H9 (cell line): ENCODE measurements around the gene MPC1. TPM values are rescaled to one million over a fixed set of nuclear protein-coding genes. Genes with fewer than 3 reads are reported as not detected.
"Not testable (repeated sequence)": the region's sequence is repeated elsewhere in the genome, so short reads cannot be mapped to it uniquely, and the experiment has no call there.

Experiments
- DNase-seq: peaks from one replicate; pipeline ENCODE4 v3.0.0-alpha.2; 2017
- H2AFZ ChIP-seq: one replicate; pipeline ENCODE4 v1.6.1; 2013; ENCODE audit warnings: mild to moderate bottlenecking, low read length, control low read depth, moderate library complexity
- H2AK5ac ChIP-seq: 2 replicates; pipeline ENCODE4 v1.6.1; 2013; ENCODE audit warnings: low read length, control low read depth, mixed read lengths; ENCODE audit not compliant: insufficient read length
- H2BK120ac ChIP-seq: one replicate; pipeline ENCODE4 v1.6.1; 2013; ENCODE audit warnings: low read depth, mild to moderate bottlenecking, low read length, control low read depth, inconsistent platforms; ENCODE audit not compliant: poor library complexity, severe bottlenecking
- H2BK12ac ChIP-seq: 2 replicates; pipeline ENCODE4 v1.6.1; 2013; ENCODE audit warnings: low read length, control low read depth, mixed read lengths, low read depth; ENCODE audit not compliant: insufficient read length
- H2BK15ac ChIP-seq: 2 replicates; pipeline ENCODE4 v1.6.1; 2013; ENCODE audit warnings: low read depth, low read length, control low read depth
- H2BK20ac ChIP-seq: one replicate; pipeline ENCODE4 v1.6.1; 2013; ENCODE audit warnings: low read depth, mild to moderate bottlenecking, low read length, control low read depth, inconsistent platforms; ENCODE audit not compliant: poor library complexity, severe bottlenecking
- H2BK5ac ChIP-seq: 2 replicates; pipeline ENCODE4 v1.6.1; 2013; ENCODE audit warnings: low read length, control low read depth, mixed read lengths; ENCODE audit not compliant: insufficient read length
- H3K14ac ChIP-seq: 2 replicates; pipeline ENCODE4 v1.6.1; 2013; ENCODE audit warnings: low read length, control low read depth; ENCODE audit not compliant: insufficient read depth
- H3K18ac ChIP-seq: 2 replicates; pipeline ENCODE4 v1.6.1; 2013; ENCODE audit warnings: low read depth, mild to moderate bottlenecking, mixed read lengths, low read length, control low read depth; ENCODE audit not compliant: insufficient read length
- H3K23ac ChIP-seq: 2 replicates; pipeline ENCODE4 v1.6.1; 2013; ENCODE audit warnings: low read length, control low read depth, mixed read lengths, low read depth; ENCODE audit not compliant: insufficient read length
- H3K23me2 ChIP-seq: 2 replicates; pipeline ENCODE4 v1.6.1; 2013; ENCODE audit warnings: low read depth, mild to moderate bottlenecking, mixed read lengths, low read length, control low read depth; ENCODE audit not compliant: insufficient read length, poor library complexity, severe bottlenecking
- H3K27ac ChIP-seq: 2 replicates; pipeline ENCODE4 v1.5.1; 2013; ENCODE audit warnings: low read length, control low read depth, mixed read lengths, low read depth; ENCODE audit not compliant: insufficient read length
- H3K27me3 ChIP-seq: 2 replicates; pipeline ENCODE4 v1.6.1; 2013; ENCODE audit warnings: low read length, control low read depth, inconsistent platforms; ENCODE audit not compliant: insufficient read depth
- H3K4ac ChIP-seq: 2 replicates; pipeline ENCODE4 v1.6.1; 2013; ENCODE audit warnings: low read depth, mild to moderate bottlenecking, control low read depth, inconsistent platforms, low read length, moderate library complexity
- H3K4me1 ChIP-seq: 2 replicates; pipeline ENCODE4 v1.6.1; 2013; ENCODE audit warnings: low read length, control low read depth, inconsistent platforms; ENCODE audit not compliant: insufficient read depth
- H3K4me2 ChIP-seq: 2 replicates; pipeline ENCODE4 v1.6.1; 2013; ENCODE audit warnings: low read length, control low read depth, mixed read lengths; ENCODE audit not compliant: insufficient read length, insufficient read depth
- H3K56ac ChIP-seq: 2 replicates; pipeline ENCODE4 v1.6.1; 2013; ENCODE audit warnings: low read depth, mild to moderate bottlenecking, mixed read lengths, low read length, control low read depth; ENCODE audit not compliant: insufficient read length
- H3K79me1 ChIP-seq: 2 replicates; pipeline ENCODE4 v1.6.1; 2013; ENCODE audit warnings: low read depth, mild to moderate bottlenecking, moderate library complexity, low read length, control low read depth, inconsistent platforms; ENCODE audit not compliant: insufficient read depth, poor library complexity, severe bottlenecking
- H3K79me2 ChIP-seq: 2 replicates; pipeline ENCODE4 v1.6.1; 2013; ENCODE audit warnings: low read length, control low read depth, inconsistent platforms; ENCODE audit not compliant: insufficient read depth
- H3K9ac ChIP-seq: 2 replicates; pipeline ENCODE4 v1.6.1; 2013; ENCODE audit warnings: low read length, control low read depth, mixed read lengths; ENCODE audit not compliant: insufficient read length; ENCODE audit errors: extremely low read depth
- H3K9me3 ChIP-seq: one replicate; pipeline ENCODE4 v1.6.1; 2013; ENCODE audit warnings: low read depth, low read length, inconsistent platforms; ENCODE audit not compliant: control insufficient read depth
- H3T11ph ChIP-seq: one replicate; pipeline ENCODE4 v1.6.1; 2013; ENCODE audit warnings: mild to moderate bottlenecking, low read length, control low read depth, inconsistent platforms
- H4K20me1 ChIP-seq: one replicate; pipeline ENCODE4 v1.6.1; 2013; ENCODE audit not compliant: control insufficient read depth, insufficient read length, insufficient read depth
- H4K5ac ChIP-seq: 2 replicates; pipeline ENCODE4 v1.6.1; 2013; ENCODE audit warnings: low read depth, mild to moderate bottlenecking, mixed read lengths, low read length, control low read depth; ENCODE audit not compliant: insufficient read length
- H4K8ac ChIP-seq: replicated peaks from 2 replicates; pipeline ENCODE4 v1.6.1; 2013; ENCODE audit warnings: low read length, control low read depth, mixed read lengths, low read depth; ENCODE audit not compliant: insufficient read length
- H4K91ac ChIP-seq: 2 replicates; pipeline ENCODE4 v1.6.1; 2013; ENCODE audit warnings: low read depth, mild to moderate bottlenecking, moderate library complexity, mixed read lengths, low read length, control low read depth; ENCODE audit not compliant: insufficient read length
- H3K27ac Mint-ChIP-seq, 3 experiments: 2 replicates in 2 of 3; 3 replicates in 1 of 3; pipeline ENCODE4 v1.8.0; 2020 to 2021; ENCODE audit warnings: mixed read lengths in 3 of 3, mild to moderate bottlenecking in 1 of 3, moderate library complexity in 1 of 3
- H3K27me3 Mint-ChIP-seq: 2 replicates; pipeline ENCODE4 v1.8.0; 2021; ENCODE audit warnings: low read depth, mild to moderate bottlenecking, moderate library complexity, mixed read lengths
- H3K36me3 Mint-ChIP-seq, 3 experiments: 2 replicates in 2 of 3; 3 replicates in 1 of 3; pipeline ENCODE4 v1.8.0; 2020 to 2021; ENCODE audit warnings: low read depth in 3 of 3, mixed read lengths in 3 of 3; ENCODE audit not compliant: insufficient read depth in 1 of 3
- H3K4me1 Mint-ChIP-seq, 2 experiments: 2 replicates each; pipeline ENCODE4 v1.8.0; 2020; ENCODE audit warnings: mixed read lengths in 2 of 2
- H3K4me3 Mint-ChIP-seq, 2 experiments: 2 replicates in 1 of 2; 3 replicates in 1 of 2; pipeline ENCODE4 v1.8.0; 2020 to 2021; ENCODE audit warnings: mild to moderate bottlenecking in 2 of 2, mixed read lengths in 2 of 2, moderate library complexity in 1 of 2
- H3K9me3 Mint-ChIP-seq, 2 experiments: 2 replicates in 1 of 2; 3 replicates in 1 of 2; pipeline ENCODE4 v1.8.0; 2020; ENCODE audit warnings: mild to moderate bottlenecking in 2 of 2, mixed read lengths in 2 of 2, moderate library complexity in 1 of 2
- WGBS: extraction: QIAGEN DNeasy Blood & Tissue Kit; methylation state at CpG from one replicate; pipeline ENCODE4 v1.1.7; 2013; ENCODE audit warnings: missing lambda C conversion rate, low lambda C conversion rate, mixed read lengths; ENCODE audit not compliant: insufficient read length; ENCODE audit errors: extremely low coverage; 5-methylcytosine and 5-hydroxymethylcytosine counted together
- total RNA-seq: library from RNA; stranded (reverse); gene quantifications from 2 replicates; pipeline ENCODE4 v1.2.1, GENCODE V29; 2021
- TF ChIP-seq, protein P1 (sequence below): fragments of 200-600 bp; sonication (generic); conservative IDR thresholded peaks from 3 replicates; pipeline ENCODE4 v1.8.0; 2021; ENCODE audit warnings: antibody characterized with exemption, mild to moderate bottlenecking

MPC1 gene
- total RNA-seq, 1 experiment from 2014 or later = 10.0 TPM

DNA sequence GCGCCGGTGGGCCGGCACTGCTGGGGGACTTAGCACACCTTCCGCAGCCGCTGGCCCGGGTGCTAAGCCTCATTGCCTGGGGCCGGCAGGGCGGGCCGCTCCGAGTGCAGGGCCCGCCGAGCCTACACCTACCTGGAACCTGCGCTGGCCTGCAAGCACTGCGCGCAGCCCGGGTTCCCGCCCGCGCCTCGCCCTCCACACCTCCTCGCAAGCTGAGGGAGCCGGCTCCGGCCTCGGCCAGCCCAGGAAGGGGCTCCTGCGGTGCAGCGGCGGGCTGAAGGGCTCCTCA, 10.7 kb upstream of the MPC1 start:
- Mint-ChIP-seq H3K4me1 (peaks cover 11% of the 10 kb centered on the region in 2 experiments), H3K4me3 (no peak overlapping the region), H3K9me3 (peaks cover 0 to 2% of the 10 kb centered on the region in 2 experiments; a peak in 2 of 5 replicates), H3K36me3 (peaks cover 0 to 1% (median 0%) of the 10 kb centered on the region in 3 experiments; a peak in 1 of 7 replicates), H3K27ac (no peak overlapping the region), H3K27me3 (peaks cover 15% of the 10 kb centered on the region; the same call in 1 of the 2 replicates)
- Histone ChIP-seq H3K9ac (no peak overlapping the region), H3K4me2 (no peak overlapping the region), H2BK120ac (no peak overlapping the region), H4K8ac (no peak overlapping the region), H3K79me2 (no peaks in the 10 kb centered on the region), H2AK5ac (no peak overlapping the region), H3K27ac (no peak overlapping the region), H2BK12ac (no peak overlapping the region), H4K20me1 (no peaks in the 10 kb centered on the region), H3K23ac (no peak overlapping the region), H3K18ac (no peak overlapping the region), H3K79me1 (no peaks in the 10 kb centered on the region), H2BK20ac (no peak overlapping the region), H3K9me3 (no peaks in the 10 kb centered on the region), H3K4me1 (peaks cover 3% of the 10 kb centered on the region; the same call in 1 of the 2 replicates), H3K4ac (no peak overlapping the region), H3K27me3 (no peaks in the 10 kb centered on the region), H4K5ac (no peak overlapping the region), H2AFZ (no peak overlapping the region), H3K14ac (no peak overlapping the region), H2BK5ac (no peak overlapping the region), H3T11ph (no peak overlapping the region), H3K56ac (no peak overlapping the region), H4K91ac (no peak overlapping the region), H2BK15ac (no peak overlapping the region), H3K23me2 (no peaks in the 10 kb centered on the region)
- WGBS = no CpG with 5 or more reads among the region's 27 CpGs
- DNase-seq = no peak
- TF ChIP-seq, protein P1, sequence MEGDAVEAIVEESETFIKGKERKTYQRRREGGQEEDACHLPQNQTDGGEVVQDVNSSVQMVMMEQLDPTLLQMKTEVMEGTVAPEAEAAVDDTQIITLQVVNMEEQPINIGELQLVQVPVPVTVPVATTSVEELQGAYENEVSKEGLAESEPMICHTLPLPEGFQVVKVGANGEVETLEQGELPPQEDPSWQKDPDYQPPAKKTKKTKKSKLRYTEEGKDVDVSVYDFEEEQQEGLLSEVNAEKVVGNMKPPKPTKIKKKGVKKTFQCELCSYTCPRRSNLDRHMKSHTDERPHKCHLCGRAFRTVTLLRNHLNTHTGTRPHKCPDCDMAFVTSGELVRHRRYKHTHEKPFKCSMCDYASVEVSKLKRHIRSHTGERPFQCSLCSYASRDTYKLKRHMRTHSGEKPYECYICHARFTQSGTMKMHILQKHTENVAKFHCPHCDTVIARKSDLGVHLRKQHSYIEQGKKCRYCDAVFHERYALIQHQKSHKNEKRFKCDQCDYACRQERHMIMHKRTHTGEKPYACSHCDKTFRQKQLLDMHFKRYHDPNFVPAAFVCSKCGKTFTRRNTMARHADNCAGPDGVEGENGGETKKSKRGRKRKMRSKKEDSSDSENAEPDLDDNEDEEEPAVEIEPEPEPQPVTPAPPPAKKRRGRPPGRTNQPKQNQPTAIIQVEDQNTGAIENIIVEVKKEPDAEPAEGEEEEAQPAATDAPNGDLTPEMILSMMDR = no peak

DNA sequence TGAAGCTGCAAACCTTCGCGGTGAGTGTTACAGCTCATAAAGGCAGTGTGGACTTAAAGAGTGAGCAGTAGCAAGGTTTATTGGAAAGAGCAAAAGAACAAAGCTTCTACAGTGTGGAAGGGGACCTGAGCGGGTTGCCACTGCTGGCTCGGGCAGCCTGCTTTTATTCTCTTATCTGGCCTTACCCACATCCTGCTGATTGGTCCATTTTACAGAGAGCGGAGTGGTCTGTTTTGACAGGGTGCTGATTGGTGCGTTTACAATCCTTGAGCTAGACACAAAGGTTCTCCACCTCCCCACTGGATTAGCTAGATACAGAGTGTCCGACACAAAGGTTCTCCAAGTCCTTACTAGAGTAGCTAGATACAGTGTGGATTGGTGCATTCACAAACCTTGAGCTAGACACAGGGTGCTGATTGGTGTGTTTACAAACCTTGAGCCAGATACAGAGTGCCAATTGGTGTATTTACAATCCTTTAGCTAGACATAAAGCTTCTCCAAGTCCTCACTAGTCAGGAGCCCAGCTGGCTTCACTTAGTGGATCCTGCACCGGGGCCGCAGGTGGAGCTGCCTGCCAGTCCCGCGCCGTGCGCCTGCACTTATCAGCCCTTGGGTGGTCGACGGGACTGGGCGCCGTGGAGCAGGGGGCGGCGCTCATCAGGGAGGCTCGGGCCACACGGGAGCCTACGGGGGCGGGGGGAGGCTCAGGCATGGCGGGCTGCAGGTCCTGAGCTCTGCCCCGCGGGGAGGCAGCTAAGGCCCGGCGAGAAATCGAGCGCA, 10.2 kb upstream of the MPC1 start:
- H4K20me1 ChIP-seq, H2BK15ac ChIP-seq, H2AFZ ChIP-seq, H4K5ac ChIP-seq, H3K4me1 ChIP-seq, H3K79me1 ChIP-seq, H3K27ac Mint-ChIP-seq, H3K9me3 ChIP-seq, H3K23me2 ChIP-seq, H3K27ac ChIP-seq, H3K79me2 ChIP-seq, H3K27me3 ChIP-seq, H2BK12ac ChIP-seq, H2AK5ac ChIP-seq, H2BK5ac ChIP-seq, H3K18ac ChIP-seq, H2BK120ac ChIP-seq, H3K4me2 ChIP-seq, H3K56ac ChIP-seq, H3T11ph ChIP-seq, H4K91ac ChIP-seq, H3K36me3 Mint-ChIP-seq, H3K4me3 Mint-ChIP-seq, H3K23ac ChIP-seq, H4K8ac ChIP-seq, H3K14ac ChIP-seq, H3K4ac ChIP-seq, H2BK20ac ChIP-seq, H3K9ac ChIP-seq, H3K9me3 Mint-ChIP-seq: not testable (repeated sequence)
- WGBS = no CpG with 5 or more reads among the region's 30 CpGs
- H3K27me3 Mint-ChIP-seq = peaks cover 15% of the 10 kb centered on the region; the same call in 1 of the 2 replicates
- DNase-seq = peak; percentile 20
- peaks cover 11% of the 10 kb centered on the region in 2 experiments for H3K4me1 Mint-ChIP-seq
